ENCODE data around the gene CXCL12.

DNA sequence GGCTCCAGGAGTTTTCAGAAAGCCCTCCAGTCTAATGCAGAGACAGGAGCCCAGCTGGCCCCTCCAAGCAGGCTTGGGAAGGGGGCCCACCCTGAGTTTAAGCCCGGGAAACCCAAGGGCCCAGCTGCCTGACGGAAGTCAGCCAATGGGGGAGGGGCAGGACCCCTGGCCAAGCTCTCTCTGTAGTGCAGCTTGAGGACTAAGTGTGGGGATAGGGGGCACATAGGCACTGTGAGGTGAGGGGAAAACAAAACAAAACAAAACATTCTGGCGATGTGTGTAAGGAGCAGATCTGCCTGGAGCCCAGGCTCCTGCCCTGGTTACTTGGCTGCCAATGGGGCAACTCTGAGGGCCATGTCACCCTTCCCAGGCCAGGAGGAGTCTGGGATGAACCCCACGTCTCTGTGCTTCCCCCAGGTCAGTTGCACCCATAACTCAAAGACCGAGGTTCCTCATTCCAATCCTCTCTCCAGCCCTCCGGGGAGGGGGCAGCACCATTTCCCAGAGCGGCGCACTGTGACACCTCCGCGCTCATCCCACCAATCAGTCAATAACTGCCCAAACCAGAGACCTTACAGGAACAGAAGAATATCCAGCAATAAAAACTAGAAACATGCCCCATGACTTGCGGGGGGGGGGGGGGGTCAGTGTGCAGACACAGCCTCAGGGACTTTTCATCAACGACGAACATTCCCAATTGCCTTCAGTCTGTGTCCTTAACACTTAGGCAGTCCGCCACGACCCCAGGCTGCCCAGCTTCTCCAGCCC, 1.7 kb downstream of the CXCL12 start:
- TF ChIP-seq POLR2AphosphoS5 (IDR thresholded peaks at IDR 0.05) = peak in 1 of 3 donors; percentile 3
- TF ChIP-seq, protein P1, sequence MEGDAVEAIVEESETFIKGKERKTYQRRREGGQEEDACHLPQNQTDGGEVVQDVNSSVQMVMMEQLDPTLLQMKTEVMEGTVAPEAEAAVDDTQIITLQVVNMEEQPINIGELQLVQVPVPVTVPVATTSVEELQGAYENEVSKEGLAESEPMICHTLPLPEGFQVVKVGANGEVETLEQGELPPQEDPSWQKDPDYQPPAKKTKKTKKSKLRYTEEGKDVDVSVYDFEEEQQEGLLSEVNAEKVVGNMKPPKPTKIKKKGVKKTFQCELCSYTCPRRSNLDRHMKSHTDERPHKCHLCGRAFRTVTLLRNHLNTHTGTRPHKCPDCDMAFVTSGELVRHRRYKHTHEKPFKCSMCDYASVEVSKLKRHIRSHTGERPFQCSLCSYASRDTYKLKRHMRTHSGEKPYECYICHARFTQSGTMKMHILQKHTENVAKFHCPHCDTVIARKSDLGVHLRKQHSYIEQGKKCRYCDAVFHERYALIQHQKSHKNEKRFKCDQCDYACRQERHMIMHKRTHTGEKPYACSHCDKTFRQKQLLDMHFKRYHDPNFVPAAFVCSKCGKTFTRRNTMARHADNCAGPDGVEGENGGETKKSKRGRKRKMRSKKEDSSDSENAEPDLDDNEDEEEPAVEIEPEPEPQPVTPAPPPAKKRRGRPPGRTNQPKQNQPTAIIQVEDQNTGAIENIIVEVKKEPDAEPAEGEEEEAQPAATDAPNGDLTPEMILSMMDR (IDR thresholded peaks at IDR 0.05 in 8 of 11, conservative IDR thresholded peaks at IDR 0.05 in 3 of 11) = no peak
